HG03045 (cell line): ENCODE measurements around the gene ERC2.

Experiments used
- ATAC-seq: cut with Tn5 transposase; IDR thresholded peaks from one replicate; pipeline ENCODE4 v1.9.1; 2021; ENCODE audit warnings: mild to moderate bottlenecking, moderate library complexity; ENCODE audit not compliant: unreplicated experiment

ERC2 gene

DNA sequence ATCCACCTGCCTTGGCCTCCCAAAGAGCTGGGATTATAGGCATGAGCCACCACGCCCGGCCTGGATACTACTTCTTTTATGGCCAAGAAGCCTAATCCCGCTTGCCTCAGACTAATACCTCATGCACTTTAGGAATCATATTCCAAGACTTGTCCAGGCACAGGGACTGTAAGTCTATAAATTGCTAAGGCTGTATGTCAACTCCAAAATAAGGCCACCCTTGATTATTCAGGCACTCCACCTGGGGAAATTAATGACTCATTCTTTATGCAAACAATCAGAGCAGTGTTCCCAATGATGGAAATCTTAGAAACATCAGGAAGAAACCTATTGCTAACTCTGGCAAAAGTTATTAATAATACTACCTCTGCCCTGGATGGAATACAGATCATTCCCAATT lies 98.4 kb downstream of the ERC2 start:
- no peak for ATAC-seq

DNA sequence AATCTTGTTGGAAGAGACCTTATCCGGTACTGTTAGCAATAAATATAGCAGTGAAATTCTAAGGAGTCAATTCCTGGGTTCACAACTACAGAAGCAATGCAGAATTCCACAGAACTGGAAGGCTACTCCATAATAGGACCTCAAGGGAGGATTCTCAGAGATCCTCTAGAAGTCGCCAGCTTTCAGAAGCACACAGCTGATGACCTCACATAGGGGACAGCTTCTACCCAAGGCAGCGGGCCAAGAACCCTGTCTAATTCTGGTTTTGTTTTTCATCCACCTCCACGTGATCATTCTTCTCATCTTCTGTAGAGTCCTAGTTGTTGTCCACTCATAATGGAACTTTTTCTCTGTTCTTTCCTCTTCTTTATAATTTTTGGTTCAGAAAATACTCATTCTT lies 99.4 kb downstream of the ERC2 start:
- ATAC-seq: no peak

DNA sequence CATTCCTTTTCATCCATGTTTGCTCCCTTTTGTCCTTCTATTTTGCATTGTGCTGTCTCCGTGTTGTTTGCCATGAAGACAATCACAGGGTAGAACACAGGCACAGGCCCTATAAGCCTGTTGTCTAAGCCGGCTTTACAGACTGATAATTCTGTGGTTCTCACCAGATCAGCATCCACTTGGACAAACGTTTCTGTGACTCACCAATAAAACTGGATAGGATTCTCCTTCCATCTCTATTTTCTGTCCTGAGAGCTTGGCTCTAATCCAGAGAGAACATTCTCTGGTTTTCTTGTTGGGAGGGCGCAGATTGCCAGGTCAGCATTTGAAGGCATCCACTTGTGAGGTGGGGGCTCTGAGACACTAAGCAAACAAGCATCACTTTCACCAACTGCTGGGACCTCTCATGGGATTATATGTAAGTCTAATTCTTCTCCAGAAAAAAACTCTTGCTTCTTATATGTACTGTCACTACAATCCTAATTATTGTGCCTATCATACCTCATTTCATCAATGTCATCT lies 101.6 kb downstream of the ERC2 start:
- ATAC-seq: no peak

DNA sequence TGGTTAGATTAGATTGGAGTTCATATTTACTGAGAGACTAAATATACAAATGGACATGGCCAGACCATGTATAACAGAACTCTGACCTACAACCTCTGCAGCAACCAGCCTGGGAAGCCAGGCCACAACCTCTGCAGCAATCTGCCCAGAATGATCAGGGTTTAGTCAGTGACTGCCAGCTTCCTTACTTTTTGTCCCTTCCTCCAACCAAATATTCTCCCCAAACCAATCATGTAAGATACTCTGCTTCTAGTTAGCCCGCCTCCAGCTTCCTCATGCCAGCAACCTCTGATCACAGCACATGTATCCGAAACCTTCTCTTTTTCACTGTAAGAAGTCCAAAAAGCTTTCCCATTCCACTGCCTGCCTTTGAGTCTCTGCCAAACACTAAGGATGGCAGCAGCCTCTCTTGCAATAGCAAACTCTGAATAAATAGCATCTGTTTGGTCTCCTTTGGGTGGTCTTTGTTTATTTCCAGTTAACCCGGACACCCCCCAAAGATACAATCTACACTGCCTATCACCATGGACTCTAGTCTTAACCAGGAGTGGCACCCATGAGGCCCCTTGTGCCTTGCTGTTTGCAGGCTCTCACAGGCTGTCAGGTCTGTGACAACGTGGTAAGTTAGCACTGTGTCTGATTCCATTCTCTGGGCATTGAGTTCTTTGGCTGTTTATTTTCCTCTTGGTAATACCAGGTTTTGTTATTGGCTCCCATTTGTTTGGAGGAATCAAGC lies 102.2 kb downstream of the ERC2 start:
- ATAC-seq: no peak

DNA sequence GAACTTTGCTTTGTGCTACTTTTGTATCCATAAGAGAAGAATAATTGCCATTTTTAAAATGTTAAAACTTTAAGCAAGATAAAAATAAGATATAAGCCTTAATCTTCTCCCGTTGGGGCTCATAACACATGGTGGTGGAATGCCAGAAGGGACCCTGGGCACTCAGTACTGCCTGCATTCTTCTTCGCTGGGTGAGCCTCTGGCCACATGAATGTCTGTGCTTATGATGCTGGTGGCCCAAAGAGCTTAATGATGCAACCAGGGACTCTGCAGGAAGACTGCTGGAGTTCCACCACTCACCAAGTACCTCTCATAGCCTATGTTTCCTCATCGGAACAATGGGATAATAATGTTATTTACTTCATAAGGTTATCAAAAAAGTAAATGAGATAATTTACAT lies 103.6 kb downstream of the ERC2 start:
- ATAC-seq: no peak

DNA sequence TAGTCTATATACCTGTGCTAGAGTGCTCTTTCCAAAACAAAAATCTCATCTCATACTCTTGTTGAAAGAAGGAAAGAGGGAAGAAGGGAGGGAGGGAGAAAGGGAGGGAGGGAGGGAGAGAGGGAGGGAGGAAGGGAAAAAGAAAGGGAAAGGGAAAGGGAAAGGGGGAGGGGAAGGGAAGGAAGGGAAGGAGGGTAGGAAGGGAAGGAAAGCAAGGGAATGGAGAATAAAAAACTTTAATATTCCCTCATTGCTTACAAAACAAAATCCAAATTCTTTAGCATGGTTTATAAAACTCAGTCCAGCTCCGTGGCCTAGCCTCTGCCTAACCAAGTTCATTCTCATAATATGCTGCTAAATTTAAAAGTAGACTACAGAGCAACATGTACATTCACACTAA lies 104.5 kb downstream of the ERC2 start:
- no peak for ATAC-seq

DNA sequence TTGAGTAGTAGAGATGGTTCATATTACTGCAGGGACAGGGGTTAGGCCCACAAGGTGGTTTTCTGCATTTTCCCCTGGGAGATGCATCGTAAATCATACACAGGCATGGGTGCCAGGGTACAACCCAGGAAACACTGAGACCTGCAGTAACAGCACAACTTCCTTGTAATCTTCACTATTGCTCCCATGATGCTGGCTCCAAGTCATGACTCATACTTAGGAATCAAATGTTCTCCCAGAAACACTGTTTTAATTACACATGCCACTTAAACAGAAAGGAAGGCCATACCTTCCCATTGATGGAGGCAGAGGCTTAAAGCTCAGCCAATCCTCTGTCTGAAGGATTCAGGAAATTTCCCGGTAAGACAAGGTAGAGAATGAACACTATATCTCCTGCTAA lies 106.5 kb downstream of the ERC2 start:
- no peak for ATAC-seq

DNA sequence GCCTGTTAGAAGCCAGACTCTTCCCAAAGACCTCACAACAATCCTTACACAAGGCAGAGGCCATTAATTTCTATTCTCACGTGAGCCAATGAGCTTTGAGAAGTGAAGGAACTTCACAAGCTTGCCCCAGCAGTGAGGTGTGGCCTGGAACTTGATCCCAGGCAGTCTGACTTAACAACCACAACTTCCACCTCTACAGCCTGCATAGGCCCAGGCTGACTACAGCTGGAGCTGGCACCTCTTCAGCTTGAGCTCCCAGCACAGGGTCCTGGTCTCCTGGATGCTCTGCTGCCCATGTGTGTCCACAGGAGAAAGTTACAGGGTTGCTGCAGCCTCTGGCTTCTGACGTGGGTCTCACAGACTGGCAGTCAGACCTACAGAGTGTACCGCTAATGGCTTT lies 111.0 kb downstream of the ERC2 start:
- ATAC-seq: no peak

DNA sequence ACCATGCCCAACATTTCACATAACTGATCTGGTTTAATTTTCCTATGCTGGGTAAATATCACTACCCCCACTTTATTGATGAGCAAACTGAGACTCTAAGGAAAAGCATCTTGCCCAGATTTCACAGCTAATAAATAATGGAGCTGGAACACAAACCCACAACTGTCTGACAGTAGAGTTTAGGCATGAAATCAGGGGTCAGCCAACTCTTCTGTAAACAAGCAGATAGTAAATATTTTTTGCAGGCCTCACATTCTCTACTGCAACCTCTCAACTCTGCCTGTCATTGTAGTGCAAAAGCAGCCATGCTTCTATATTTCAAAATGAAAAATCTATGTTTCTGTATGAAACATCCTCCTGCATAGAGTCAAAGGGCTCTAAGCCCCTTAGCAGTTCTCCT lies 111.5 kb downstream of the ERC2 start:
- no peak for ATAC-seq

DNA sequence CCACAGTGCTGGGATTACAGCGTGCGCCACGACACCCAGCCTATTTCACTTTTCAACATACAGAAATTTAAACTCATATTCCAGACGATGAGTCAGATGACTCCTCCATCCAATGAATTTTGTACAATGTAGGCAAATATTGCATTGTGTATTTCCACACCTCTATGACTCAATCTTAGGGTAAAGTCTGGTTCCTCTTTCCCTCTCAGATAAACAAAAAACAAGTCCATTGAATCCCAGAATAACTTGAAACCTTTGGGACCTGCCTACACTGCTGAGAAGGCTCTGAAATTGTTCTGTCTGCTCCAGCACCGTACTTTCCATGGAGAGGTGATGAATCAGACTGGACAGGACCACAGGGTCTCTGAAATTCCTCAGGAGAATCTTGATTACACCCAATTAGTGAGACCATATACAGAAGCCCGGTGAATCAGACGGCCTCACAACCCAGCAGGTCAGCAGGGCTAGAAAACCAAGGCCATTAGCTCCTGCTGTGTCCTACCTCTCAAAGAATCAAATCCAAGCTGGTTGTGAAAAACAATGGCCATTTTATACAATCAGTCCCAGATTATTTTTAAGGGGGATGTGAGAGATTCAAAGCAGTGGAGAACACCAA lies 112.6 kb downstream of the ERC2 start:
- ATAC-seq: no peak

DNA sequence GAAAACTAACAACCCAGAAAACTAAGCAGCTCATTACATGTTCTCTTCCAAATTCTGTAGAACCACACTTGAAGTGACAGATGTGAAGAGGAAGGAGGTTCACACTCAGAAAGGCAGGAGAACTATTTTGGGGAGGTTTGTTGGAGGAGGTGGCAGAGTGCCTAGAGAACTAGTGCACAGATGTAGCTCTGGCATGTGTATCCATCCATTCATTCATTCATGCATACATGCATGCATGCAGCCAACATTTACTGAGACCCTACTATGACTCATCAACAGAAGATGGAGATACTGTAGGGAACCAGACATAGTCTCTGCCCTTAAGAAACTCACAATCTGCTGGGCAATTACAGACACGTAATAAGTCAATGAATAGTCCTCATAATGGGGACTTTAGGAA lies 116.7 kb downstream of the ERC2 start:
- no peak for ATAC-seq

DNA sequence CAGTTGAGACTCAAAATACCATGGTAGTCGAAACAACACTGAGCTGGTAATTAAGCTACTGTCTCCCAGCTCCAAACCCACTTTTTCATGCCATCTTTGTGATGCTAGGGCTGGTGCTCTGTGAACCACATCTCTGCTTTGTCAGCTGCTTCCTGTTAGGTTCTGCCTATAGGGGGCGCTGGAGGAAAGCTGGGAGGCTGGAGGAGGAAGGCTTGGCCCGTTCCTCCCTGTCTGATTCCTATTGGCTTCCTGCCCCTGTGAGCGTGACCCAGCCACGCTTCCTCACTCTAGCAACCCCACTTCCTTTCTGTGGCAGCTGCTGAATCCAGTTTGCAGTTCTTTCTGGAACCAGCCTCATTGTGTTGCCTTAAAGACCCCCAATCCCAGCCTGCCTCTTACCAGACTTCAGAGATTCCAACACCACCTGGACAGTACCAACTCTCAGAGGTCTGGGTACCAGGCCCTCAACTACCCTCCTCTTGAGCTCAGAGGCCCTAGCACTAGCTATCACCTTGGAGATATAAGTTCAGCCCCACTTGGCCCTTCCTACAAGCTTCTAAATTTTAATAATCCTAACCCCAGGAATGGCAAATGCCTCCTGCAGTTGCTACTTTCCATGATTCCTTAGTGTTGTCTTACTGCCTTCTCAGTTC lies 120.9 kb downstream of the ERC2 start:
- ATAC-seq: no peak

DNA sequence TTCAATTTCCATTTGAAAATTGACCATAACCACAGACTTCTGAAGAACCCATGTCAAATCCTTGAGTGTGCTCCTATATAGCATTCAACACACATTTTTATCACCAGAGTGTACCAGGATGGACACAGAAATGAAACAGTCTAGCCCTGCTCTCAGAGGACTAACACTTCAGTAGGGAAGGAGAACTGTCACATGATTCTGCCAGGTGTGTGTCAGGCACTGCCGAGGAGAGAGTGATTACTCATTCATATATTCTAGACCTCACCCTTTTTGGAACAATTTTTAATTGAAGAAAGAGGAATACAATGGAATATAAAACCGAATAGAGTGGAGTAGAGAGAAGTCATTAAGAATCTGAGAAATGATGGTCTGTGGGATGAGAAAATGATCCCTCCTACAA lies 125.8 kb downstream of the ERC2 start:
- no peak for ATAC-seq

DNA sequence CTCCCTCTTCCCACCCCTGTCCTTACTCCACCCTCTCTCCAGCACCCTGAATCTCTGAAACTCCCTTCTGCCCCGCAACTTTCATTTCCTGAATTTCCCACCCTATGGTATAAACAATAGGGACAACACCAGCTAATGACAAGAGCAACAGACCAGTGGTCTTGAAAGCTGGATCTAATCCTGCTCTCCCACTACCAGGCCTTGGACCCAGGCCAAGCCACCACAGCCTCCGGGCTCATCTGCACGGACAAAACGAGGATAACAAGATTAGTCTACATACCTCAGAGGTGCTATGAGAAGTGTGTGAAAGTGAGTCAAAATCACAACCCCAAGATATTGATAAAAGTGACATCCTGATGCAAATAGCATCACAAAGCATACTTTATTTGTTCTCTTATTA lies 128.6 kb downstream of the ERC2 start:
- no peak for ATAC-seq

DNA sequence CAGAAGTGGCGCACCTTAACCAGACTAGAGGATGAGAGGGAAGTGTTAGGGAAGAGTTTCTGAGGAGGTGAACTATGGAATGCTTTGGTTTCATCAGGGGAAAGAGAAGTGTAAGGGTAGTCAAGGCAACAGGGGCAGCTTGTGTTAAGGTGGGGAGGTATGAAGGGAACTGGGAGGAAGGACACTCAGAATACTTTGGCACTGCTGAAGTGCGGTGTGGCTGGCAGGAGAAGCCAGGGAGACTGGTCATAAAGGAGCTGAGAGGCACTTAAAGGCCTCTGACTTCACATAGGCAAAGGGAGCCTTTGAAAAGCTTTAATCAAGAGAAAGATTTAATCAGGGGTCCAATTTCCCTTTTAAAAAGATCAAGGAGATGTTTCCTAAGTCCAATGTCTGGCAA lies 129.0 kb downstream of the ERC2 start:
- ATAC-seq: no peak

DNA sequence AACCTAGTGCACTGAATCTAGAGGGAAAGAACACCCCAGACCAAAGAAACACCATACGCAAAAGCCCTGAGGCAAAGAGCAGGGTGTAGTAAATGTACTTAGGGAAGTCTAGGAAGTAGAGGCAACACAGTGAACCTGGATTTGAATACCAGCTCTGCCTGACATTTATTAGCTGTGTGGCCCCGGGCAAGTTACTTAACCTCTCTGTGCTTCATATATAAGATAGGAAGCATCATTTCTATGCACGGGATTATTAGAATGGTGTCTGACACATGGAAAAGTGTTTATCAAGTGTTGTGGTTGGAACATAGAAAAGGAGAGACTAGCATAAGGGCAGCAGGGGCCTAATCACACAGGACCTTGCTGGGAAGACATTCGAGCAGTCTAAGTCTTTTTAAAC lies 132.2 kb downstream of the ERC2 start:
- no peak for ATAC-seq

DNA sequence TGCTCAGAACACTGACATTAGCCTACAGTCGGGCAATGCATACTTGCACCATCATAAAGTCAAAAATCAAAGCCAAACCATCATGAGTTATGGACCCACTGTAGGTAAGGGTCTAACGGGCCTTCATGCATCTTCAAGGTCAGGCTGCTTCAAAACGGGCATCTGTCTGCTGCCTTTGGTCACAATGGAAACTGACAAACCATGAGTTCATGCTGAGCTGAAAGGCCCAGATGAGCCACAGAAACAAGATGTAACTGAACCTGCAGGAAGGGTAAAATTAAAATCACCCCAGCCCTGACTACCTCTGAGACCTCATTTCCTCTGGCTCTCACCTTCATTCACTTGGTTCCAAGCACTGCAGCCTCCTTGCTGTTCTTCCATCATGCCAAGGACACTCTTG lies 143.8 kb downstream of the ERC2 start:
- ATAC-seq: no peak

DNA sequence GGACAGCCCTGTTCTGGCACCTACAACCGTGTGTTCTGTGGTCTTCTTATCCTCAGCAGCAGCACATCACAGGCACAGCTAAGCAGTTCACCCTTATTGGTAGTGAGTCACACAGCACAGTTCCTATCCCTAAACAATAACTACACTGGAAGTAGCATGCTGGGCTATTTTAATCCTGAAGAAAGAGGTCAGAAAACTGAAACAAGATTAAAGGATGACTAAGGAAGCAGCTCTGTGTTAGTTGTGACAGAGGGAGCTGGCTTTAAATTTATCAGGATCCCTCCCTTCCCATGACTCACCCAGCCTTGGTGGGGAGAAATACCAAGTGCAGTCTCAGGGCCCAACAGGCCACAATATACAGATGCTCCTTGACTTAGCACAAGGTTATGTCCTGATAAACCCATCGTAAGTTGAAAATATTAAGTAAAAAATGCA lies 144.3 kb downstream of the ERC2 start:
- no peak for ATAC-seq

DNA sequence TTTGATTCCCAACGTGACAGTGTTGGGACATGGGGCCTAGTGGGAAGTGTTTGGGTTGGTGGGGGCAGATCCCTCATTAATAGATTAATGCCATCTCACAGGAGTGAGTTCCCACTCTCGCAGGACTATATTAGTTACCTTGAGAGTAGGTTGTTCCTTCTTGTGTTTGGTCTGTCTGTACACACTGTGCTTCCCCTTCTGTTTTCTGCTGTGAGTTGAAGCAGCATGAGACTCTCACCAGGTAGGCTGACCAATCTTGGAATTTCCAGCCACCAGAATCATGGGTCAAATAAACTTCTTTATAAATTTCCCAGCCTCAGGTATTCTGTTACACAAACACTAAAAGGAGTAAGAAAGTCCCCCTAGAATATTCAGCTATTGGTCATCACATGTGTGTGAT lies 145.4 kb downstream of the ERC2 start:
- ATAC-seq: no peak

DNA sequence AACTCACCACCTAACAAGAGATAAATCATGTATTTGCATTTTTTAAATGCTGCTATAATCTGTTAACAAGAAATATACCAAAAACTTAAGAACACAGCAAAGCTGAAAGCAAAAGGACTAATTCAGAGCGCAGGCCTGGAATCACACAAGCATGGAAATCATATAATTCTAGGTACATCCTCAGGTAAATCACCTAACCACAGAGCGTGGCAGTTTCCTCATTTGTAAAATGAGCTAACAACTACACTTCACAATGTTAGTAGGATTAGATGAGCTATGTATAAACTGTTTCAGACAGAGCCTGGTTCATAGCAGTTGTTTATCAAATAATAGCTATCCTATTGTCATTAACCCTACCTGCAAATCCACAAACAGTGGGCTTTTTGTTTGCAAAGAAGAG lies 146.4 kb downstream of the ERC2 start:
- ATAC-seq: no peak

DNA sequence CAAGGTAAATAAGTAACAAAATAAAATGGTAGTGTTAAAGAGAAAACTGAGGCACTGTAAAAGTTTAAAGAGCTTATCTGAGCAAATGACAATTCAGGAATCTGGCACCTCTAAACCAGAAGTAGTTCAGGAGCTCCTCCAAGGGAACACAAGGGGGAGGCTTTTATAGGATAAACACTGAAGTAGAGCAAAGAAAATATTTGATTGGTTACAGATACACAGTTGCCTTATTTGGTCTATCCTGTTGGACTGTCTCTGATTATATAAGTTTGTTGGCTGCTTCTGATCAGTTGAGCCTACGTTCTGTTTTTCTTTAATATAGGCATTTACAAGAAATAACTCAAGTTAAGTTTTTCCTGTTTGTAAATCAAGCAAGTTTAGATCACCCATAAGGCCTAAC lies 146.9 kb downstream of the ERC2 start:
- ATAC-seq: no peak

DNA sequence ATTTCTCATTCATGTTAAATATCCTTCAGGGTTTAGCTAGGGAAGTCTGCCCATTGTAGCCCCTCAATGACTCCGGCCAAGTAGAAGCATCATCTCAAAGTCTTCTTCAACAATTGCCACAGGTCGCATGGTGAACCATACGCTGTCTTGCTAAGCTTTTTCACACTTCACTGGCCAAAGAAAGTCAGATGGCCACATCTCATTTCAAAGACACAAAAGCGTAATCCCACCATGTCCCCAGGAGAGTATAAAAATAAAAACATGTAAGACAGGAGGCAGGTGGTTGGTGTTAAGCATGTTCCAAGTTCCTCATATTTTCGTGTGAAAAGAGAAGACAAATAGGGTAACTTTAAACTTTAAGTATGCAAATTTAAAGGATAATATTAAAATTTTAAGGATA lies 147.4 kb downstream of the ERC2 start:
- no peak for ATAC-seq
